Skeletal muscle satellite cell (primary cell): ENCODE measurements around the gene NPAS3.

ENCODE experiments used
- H3K27me3 ChIP-seq: 2 replicates; pipeline ENCODE4 v1.7.0; 2013; ENCODE audit warnings: low read length; ENCODE audit not compliant: control insufficient read depth, insufficient read depth
- H3K36me3 ChIP-seq: 2 replicates; pipeline ENCODE4 v1.7.0; 2013; ENCODE audit warnings: mild to moderate bottlenecking, control low read depth, low read length; ENCODE audit not compliant: insufficient read depth
- H3K4me1 ChIP-seq: 2 replicates; pipeline ENCODE4 v1.7.0; 2013; ENCODE audit warnings: low read length; ENCODE audit not compliant: control insufficient read depth, insufficient read depth
- H3K4me2 ChIP-seq: 2 replicates; pipeline ENCODE4 v1.7.0; 2013; ENCODE audit warnings: mild to moderate bottlenecking, low read length
- H3K4me3 ChIP-seq: 2 replicates; pipeline ENCODE4 v1.7.0; 2013; ENCODE audit warnings: low read length
- H3K9ac ChIP-seq: 2 replicates; pipeline ENCODE4 v1.7.0; 2013; ENCODE audit warnings: mild to moderate bottlenecking, low read depth, low read length, moderate library complexity
- H3K9me3 ChIP-seq: replicated peaks from 2 replicates; pipeline ENCODE4 v1.7.0; 2013; ENCODE audit warnings: mild to moderate bottlenecking, control low read depth, low read length

NPAS3 gene

DNA sequence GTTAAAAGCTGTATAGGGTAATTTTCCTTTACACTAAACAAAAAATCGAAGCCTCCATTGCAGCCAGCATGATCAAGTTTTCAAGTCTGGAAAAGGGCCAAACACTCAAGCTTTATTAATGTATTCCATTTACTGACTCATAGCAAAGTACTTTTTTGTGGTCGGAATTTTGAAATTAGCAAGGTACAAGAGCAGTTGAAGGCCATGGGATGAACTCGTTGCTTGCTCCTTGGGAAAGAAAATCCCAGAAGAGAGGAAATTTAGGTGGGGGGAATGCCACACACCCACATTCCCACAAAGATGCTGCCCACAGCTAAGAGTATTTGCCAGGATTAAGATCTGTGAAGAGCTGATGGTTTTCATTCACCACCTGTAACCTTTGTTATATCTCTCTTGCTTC lies 678.5 kb downstream of the NPAS3 start:
- Histone ChIP-seq H3K9ac (no peak overlapping the region), H3K27me3 (peaks cover 10% of the 10 kb centered on the region), H3K36me3 (no peaks in the 10 kb centered on the region), H3K9me3 (no peaks in the 10 kb centered on the region), H3K4me1 (peaks cover 12% of the 10 kb centered on the region), H3K4me2 (peak overlapping the region; percentile 36), H3K4me3 (no peak overlapping the region)

DNA sequence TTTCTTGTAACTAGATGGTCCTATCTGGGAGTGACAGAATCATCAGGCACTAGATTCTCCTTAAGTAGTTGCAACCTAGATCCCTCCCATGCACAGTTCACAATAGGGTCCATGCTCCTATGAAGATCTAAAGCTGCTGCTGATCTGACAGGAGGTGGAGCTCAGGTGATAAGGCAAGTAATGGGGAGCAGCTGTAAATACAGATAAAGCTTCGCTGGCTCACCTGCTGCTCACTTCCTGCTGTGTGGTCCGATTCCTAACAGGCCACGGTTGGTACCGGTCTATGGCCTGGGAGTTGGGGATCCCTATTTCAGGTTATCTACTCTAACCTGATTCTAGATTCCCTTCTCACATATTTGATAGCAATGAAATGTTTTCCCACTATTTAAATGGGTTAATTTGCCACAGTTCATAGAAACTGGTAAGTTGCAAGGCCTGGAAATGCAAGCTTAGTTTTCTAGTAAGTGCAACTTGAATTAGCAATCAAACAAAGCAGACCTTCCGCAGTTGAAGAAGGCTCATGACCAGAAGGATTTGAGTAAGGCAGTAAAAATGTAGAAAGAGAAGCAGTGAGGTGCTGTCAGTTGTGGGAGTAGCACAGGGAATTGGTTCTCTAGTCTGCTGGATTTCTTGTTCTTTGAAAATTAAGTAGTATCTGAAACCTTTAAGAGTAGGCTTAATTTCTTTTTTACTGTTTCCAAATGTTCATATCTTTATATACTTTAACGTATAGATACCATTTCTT lies 679.9 kb downstream of the NPAS3 start:
- Histone ChIP-seq H3K9ac (no peak overlapping the region), H3K36me3 (no peaks in the 10 kb centered on the region), H3K27me3 (peaks cover 10% of the 10 kb centered on the region), H3K4me2 (no peak overlapping the region), H3K4me1 (peaks cover 12% of the 10 kb centered on the region), H3K4me3 (no peak overlapping the region), H3K9me3 (no peaks in the 10 kb centered on the region)

DNA sequence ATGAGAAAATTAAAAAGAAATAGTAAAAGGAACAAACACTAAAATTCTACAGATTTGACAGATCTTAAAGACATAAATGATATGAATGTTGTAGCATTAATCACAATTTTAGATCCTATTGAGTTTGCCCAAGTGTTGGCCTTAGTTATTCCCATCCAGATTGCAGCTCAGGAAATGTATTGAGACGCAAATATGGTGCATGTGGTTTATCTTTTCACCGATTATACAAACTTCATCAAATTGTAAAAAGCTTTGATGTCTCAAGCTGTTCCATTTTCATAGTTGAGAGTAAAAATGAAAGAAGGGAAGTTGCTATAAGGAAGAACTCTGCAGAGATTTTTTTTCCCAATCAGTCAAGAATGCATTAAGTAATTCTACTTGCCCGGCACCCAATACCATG lies 683.8 kb downstream of the NPAS3 start:
- no peaks in the 10 kb centered on the region for H3K27me3 ChIP-seq
- no peaks in the 10 kb centered on the region for H3K9me3 ChIP-seq
- H3K9ac ChIP-seq: no peak overlapping the region
- no peaks in the 10 kb centered on the region for H3K36me3 ChIP-seq
- peaks cover 3% of the 10 kb centered on the region for H3K4me1 ChIP-seq
- no peak overlapping the region for H3K4me2 ChIP-seq
- H3K4me3 ChIP-seq: no peak overlapping the region

DNA sequence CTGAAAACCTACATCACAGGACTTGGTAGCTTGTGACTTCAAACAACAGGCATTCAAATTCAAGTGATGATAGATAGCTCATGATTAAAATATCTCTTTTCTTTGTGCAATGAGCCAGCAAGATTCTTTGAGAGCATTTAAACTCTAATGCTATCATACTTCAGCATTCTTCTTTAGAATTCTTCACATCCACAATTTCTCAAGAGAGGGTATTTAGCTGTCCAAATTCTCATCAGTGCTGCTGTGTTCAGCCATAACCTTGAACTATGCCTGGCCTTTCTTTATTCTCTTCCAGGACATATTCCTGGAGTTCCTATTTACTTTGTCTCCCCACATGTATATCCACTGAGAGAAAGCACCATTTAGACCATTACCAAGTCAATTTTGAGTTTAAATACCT lies 691.1 kb downstream of the NPAS3 start:
- Histone ChIP-seq H3K9ac (no peak overlapping the region), H3K9me3 (no peaks in the 10 kb centered on the region), H3K27me3 (peaks cover 3% of the 10 kb centered on the region), H3K36me3 (no peaks in the 10 kb centered on the region), H3K4me2 (no peak overlapping the region), H3K4me3 (no peak overlapping the region), H3K4me1 (peaks cover 4% of the 10 kb centered on the region)

DNA sequence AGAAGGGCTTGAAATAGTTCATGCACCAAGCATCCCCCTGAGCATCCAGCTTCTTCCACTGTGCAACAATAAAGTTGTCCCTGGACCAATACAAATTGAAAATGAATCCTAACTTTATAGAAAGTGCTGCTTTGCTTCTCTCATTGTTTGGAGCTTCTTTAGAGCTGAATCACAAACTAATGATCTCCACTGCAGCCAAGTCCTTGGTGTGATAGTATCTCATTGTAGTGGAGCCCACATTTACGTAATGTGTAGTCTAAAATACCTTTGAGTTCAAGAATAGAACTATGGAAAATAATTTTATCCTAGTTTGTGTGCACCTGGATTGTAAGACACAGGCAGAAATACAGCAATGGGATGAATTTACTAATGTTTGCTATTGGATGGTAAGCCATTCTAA lies 692.3 kb downstream of the NPAS3 start:
- Histone ChIP-seq H3K36me3 (no peaks in the 10 kb centered on the region), H3K9ac (no peak overlapping the region), H3K4me3 (no peak overlapping the region), H3K9me3 (no peaks in the 10 kb centered on the region), H3K27me3 (peaks cover 3% of the 10 kb centered on the region), H3K4me2 (no peak overlapping the region), H3K4me1 (peaks cover 4% of the 10 kb centered on the region)

DNA sequence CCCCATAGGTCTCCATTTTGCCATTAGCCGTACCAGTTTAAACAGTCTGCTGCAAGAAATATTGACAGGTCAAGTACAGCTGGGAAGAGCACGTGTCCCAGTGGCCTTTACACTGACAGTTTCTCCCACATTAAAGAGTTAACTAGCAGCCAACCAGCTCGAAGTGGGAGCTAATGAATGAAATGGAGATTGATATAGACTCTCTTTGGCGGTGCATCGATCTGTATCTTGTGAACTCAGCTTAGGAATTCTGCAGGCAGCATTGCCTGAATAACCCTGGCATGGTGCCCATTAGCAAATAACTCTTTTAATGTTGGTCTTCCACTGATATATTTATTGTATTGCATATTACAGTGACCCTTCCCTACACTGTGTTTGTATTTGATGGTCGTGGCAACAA lies 692.8 kb downstream of the NPAS3 start:
- Histone ChIP-seq H3K9me3 (no peaks in the 10 kb centered on the region), H3K4me2 (no peak overlapping the region)

DNA sequence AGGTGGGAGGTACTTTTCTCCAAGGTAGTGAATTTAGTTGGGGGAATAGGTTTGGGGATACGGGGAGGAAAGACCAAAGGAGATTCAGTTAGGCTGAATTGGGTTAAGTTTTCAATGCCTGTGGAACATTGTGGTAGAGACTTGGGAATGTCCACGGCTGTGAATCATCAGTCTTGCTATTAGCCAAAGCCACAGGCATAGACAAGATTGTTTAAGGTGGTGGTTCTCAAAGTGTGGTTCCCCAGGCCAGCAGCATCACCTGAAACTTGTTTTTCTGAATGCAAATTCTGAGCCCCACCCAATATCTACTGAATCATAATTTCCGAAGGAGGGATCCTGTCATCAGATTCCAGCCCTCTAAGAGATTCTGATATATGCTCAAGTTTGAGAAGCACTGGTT lies 696.0 kb downstream of the NPAS3 start:
- Histone ChIP-seq H3K4me2 (no peak overlapping the region), H3K9ac (no peak overlapping the region), H3K4me3 (no peak overlapping the region), H3K36me3 (no peaks in the 10 kb centered on the region), H3K27me3 (no peaks in the 10 kb centered on the region), H3K4me1 (peaks cover 4% of the 10 kb centered on the region), H3K9me3 (no peaks in the 10 kb centered on the region)

More for the DNA sequence above, 692.8 kb downstream of the NPAS3 start:
- peaks cover 3% of the 10 kb centered on the region for H3K27me3 ChIP-seq
- H3K9ac ChIP-seq: no peak overlapping the region
- H3K36me3 ChIP-seq: no peaks in the 10 kb centered on the region
- peaks cover 4% of the 10 kb centered on the region for H3K4me1 ChIP-seq
- H3K4me3 ChIP-seq: no peak overlapping the region

DNA sequence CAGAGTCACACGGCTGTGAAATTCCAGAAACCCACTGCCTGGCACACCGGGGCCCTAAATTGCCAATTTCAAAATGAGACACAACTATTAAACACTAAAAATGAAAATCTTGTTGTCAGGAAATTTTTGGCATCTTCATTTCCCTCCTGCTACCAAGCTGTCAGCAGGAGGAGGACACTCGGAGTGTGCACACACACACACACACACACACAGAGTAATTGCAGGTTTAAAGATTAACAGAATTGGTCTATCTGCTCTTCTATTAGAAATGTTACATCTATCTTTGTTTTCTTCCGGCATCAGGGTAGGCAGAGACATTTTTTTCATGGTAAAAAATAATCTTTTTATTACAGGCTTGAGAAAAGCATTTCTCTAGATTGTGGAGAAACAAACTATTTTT lies 698.0 kb downstream of the NPAS3 start:
- H3K36me3 ChIP-seq: no peaks in the 10 kb centered on the region
- no peak overlapping the region for H3K4me3 ChIP-seq
- no peak overlapping the region for H3K9ac ChIP-seq
- H3K4me1 ChIP-seq: peaks cover 4% of the 10 kb centered on the region
- no peak overlapping the region for H3K4me2 ChIP-seq
- no peaks in the 10 kb centered on the region for H3K9me3 ChIP-seq
- H3K27me3 ChIP-seq: peaks cover 2% of the 10 kb centered on the region

DNA sequence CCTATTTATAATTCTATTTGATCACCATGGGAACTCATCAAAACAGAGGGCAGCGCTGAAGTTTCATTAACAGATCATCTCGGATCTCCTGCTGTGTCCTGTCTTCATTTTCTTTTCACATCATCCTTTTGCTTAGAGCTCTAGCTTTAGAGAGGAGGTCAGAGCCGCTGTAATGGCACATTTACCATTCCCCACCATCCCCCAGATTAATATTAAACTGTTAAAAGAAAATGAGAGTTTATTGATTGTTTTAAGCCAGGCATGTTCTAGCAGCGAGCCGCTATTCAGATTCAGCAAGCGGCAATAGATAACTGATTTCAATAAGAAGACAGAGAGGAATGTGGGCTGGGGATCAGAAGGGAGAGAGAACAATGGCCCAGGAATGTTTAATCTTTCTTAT lies 703.4 kb downstream of the NPAS3 start:
- no peak overlapping the region for H3K9ac ChIP-seq
- H3K27me3 ChIP-seq: peaks cover 7% of the 10 kb centered on the region
- H3K36me3 ChIP-seq: no peaks in the 10 kb centered on the region
- peaks cover 16% of the 10 kb centered on the region for H3K4me1 ChIP-seq
- H3K4me2 ChIP-seq: no peak overlapping the region
- no peak overlapping the region for H3K4me3 ChIP-seq
- H3K9me3 ChIP-seq: no peaks in the 10 kb centered on the region

DNA sequence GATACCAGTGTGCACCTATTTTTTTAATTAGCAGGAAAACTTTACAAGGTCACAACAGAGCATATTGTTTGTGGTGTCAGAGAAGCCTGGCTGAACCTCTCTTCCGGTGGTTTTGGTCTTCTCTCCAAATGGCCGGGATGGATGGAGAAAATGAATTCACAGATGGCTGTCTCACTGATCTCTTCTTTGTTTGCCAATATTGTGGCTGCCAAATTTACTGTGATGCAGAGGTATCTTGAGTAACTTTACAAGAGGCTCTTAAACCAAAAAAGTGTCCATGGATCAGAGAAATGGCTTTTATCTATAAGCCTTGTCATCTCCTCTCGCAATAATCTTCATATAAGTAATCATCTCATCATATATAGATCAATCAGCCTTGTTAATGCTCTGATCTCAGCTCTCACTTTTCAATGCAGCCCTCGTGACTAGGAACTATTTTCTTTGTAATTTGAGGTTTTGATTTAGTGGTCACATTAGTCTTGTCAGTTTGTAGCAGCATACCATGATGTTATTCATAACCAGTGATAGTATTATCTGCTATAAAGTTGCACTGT lies 704.1 kb downstream of the NPAS3 start:
- peaks cover 21% of the 10 kb centered on the region for H3K4me1 ChIP-seq
- no peak overlapping the region for H3K4me2 ChIP-seq
- no peak overlapping the region for H3K9ac ChIP-seq
- no peaks in the 10 kb centered on the region for H3K9me3 ChIP-seq
- H3K27me3 ChIP-seq: peaks cover 7% of the 10 kb centered on the region
- H3K4me3 ChIP-seq: no peak overlapping the region
- no peaks in the 10 kb centered on the region for H3K36me3 ChIP-seq

DNA sequence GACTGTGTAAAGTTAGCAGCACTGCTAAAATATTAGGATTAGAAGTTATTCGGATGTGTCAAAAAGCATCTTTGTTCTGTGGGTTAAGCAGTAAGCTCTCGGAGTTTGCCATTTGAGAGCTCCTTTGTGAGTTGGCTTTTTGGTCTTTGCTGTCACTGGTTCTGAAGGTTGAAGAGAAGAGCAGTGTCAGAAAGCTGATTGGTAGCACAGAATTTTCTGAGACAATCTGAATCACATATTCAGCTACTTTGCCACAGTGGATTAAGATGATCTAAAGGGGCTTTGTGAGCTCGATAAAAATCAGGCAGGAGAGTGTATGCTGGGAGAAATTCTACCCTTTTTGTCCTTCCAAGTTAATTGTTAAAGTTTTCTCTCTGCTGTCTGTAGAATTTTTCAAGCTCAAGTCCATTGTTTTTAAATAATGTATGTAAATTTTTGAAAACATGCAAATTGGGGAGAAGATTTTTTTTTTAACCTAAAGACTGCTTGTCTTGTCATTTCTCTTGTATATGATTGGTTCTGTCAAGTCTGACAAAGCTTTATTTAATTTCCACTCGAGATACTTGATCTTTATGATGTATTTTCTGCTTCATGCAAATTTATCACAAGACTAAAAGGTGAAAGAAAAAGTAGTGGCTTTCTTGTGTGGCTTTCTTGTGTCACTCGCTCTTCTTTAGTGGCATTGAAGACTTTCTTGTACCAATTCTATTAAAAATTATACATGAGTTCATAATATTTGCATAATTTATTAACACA lies 704.9 kb downstream of the NPAS3 start:
- H3K4me3 ChIP-seq: no peak overlapping the region
- no peaks in the 10 kb centered on the region for H3K9me3 ChIP-seq
- no peaks in the 10 kb centered on the region for H3K36me3 ChIP-seq
- H3K4me2 ChIP-seq: no peak overlapping the region
- peaks cover 7% of the 10 kb centered on the region for H3K27me3 ChIP-seq
- H3K4me1 ChIP-seq: peaks cover 26% of the 10 kb centered on the region
- H3K9ac ChIP-seq: no peak overlapping the region
